H7 (cell line): ENCODE measurements around the gene VSX1. TPM values are rescaled to one million over a fixed set of nuclear protein-coding genes. Genes with fewer than 3 reads are reported as not detected.

ENCODE experiments used
- total RNA-seq: library from RNA; depleted of rRNA; stranded (reverse); fragments of >200 nt; shearing (Covaris generic); gene quantifications from 2 replicates; pipeline ENCODE4 v1.2.3, GENCODE V29; 2014; rRNA removed

VSX1 gene
- total RNA-seq, 1 experiment from 2014 or later, result not detected

Other genes starting within 250 kb of the VSX1 start
- gene CST7, start 132.9 kb downstream of the VSX1 start, total RNA-seq, result not detected in 2 replicates
- gene APMAP, start 89.4 kb downstream of the VSX1 start, total RNA-seq, result 63.5 and 69.0 TPM in 2 replicates
- not detected in 2 replicates for gene ACSS1, start 24.0 kb downstream of the VSX1 start, total RNA-seq
- gene ENTPD6, start 113.6 kb upstream of the VSX1 start, total RNA-seq, result 45.4 and 51.2 TPM in 2 replicates
- 52.0 and 57.1 TPM in 2 replicates for gene PYGB, start 165.9 kb upstream of the VSX1 start, total RNA-seq